ENCODE results near the gene GSTK1. TPM values are rescaled to one million over a fixed set of nuclear protein-coding genes. Genes with fewer than 3 reads are reported as not detected.

Gene GSTK1
- total and polyA plus RNA-seq, 9 of the 15 experiments (the other 6 are each of a cell fraction or from before 2014, with no cell fraction given): 155 to 441 (median 233) TPM

DNA sequence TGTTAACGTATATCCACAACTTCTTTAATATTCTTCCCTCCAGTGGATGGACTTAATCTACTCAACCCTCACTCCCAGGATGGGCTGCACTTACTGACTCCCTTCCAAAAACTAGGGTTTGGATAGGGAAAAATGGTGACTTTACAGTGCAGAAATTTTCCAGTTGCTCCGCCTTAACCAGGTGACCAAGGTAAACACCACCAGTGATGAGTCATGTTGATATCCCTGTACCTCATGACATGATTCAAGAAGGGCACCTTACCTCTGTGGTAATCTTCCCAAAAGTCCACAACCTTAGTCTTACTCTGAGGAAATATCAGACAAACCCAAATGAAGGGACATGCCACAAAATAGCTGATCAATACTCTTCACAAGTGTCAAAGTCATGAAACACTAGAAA lies 3.5 kb upstream of the GSTK1 start:
- in situ Hi-C loops (cut with MboI): no loop called here
- Histone ChIP-seq H3K4me3 (no peak overlapping the region), H3K27ac (ENCODE audit: extremely low read depth, low read depth, low read length) (no peak overlapping the region), H3K9ac (ENCODE audit: insufficient read depth in 1 of 2, low read depth in 2 of 2, low read length in 2 of 2) (no peak overlapping the region), H3K27me3 (ENCODE audit: control insufficient read depth in 2 of 2, insufficient read depth in 2 of 2, low read length in 2 of 2) (no peaks in the 10 kb centered on the region), H3K9me3 (replicated peaks; ENCODE audit: control insufficient read depth, insufficient read depth, low read depth, low read length) (no peaks in the 10 kb centered on the region), H4K20me1 (replicated peaks; ENCODE audit: control insufficient read depth, insufficient read depth, low read length) (no peaks in the 10 kb centered on the region), H3K4me1 (replicated peaks in 1 of 2; ENCODE audit: control insufficient read depth in 2 of 2, insufficient read depth in 2 of 2, low read length in 2 of 2) (peaks cover 23 to 57% of the 10 kb centered on the region in 2 experiments), H3K79me2 (ENCODE audit: control insufficient read depth, insufficient read depth, low read length) (peaks cover 21% of the 10 kb centered on the region), H3K9me1 (ENCODE audit: control insufficient read depth, insufficient read depth, low read length) (peaks cover 5% of the 10 kb centered on the region), H3K36me3 (ENCODE audit: control insufficient read depth, insufficient read depth, low read length) (peaks cover 4% of the 10 kb centered on the region; the same call in 2 of the 3 replicates), H3K4me2 (ENCODE audit: insufficient read depth, low read length) (0 out of 2 replicates have a peak overlapping the region, but pooled peaks have one; percentile 2), H2AFZ (ENCODE audit: low read depth, low read length) (peak overlapping the region; percentile 95)
- BruUV-seq (replicated peaks): no TSS peak
- peak in 2 of 4 experiments; percentile 31 to 39 for DNase-seq (ENCODE audit: extremely low read depth in 1 of 4, low spot score in 3 of 4)
- WGBS (ENCODE audit: insufficient coverage, low coverage, missing lambda C conversion rate): 78% methylated on average over 2 of the region's 2 CpGs
- ChIA-PET CTCF (ENCODE audit: low intra/inter-chr PET ratio) (no interaction called here), POLR2A (interaction anchor here (0.6 kb wide), 1 partner anchor 12 kb away, joined by 3 read pairs; no protein-coding TSS in a partner anchor)
- intact Hi-C loops (cut with micrococcal nuclease): no loop called here
- FAIRE-seq: no peak
- no peak for ATAC-seq
- TF ChIP-seq PURB (CRISPR knock-in tag; IDR thresholded peaks at IDR 0.05; ENCODE audit: low read depth): no peak
- TF ChIP-seq ZNF316 (IDR thresholded peaks at IDR 0.05): peak; percentile 24
- no peak for TF ChIP-seq HDAC6 (IDR thresholded peaks at IDR 0.05; ENCODE audit: low read depth, low read length)
- TF ChIP-seq, protein P1, sequence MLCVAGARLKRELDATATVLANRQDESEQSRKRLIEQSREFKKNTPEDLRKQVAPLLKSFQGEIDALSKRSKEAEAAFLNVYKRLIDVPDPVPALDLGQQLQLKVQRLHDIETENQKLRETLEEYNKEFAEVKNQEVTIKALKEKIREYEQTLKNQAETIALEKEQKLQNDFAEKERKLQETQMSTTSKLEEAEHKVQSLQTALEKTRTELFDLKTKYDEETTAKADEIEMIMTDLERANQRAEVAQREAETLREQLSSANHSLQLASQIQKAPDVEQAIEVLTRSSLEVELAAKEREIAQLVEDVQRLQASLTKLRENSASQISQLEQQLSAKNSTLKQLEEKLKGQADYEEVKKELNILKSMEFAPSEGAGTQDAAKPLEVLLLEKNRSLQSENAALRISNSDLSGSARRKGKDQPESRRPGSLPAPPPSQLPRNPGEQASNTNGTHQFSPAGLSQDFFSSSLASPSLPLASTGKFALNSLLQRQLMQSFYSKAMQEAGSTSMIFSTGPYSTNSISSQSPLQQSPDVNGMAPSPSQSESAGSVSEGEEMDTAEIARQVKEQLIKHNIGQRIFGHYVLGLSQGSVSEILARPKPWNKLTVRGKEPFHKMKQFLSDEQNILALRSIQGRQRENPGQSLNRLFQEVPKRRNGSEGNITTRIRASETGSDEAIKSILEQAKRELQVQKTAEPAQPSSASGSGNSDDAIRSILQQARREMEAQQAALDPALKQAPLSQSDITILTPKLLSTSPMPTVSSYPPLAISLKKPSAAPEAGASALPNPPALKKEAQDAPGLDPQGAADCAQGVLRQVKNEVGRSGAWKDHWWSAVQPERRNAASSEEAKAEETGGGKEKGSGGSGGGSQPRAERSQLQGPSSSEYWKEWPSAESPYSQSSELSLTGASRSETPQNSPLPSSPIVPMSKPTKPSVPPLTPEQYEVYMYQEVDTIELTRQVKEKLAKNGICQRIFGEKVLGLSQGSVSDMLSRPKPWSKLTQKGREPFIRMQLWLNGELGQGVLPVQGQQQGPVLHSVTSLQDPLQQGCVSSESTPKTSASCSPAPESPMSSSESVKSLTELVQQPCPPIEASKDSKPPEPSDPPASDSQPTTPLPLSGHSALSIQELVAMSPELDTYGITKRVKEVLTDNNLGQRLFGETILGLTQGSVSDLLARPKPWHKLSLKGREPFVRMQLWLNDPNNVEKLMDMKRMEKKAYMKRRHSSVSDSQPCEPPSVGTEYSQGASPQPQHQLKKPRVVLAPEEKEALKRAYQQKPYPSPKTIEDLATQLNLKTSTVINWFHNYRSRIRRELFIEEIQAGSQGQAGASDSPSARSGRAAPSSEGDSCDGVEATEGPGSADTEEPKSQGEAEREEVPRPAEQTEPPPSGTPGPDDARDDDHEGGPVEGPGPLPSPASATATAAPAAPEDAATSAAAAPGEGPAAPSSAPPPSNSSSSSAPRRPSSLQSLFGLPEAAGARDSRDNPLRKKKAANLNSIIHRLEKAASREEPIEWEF (CRISPR knock-in tag; IDR thresholded peaks at IDR 0.05): no peak
- TF ChIP-seq CTBP1 (IDR thresholded peaks at IDR 0.05; ENCODE audit: borderline replicate concordance): no peak
- no peak for TF ChIP-seq TAF15 (IDR thresholded peaks at IDR 0.05; ENCODE audit: low read depth, low read length)
- TF ChIP-seq FOXM1 (IDR thresholded peaks at IDR 0.05; ENCODE audit: low read depth): no peak
- TF ChIP-seq FOXM1 (CRISPR knock-in tag; IDR thresholded peaks at IDR 0.05; ENCODE audit: low read depth): no peak
- no peak for TF ChIP-seq WHSC1 (IDR thresholded peaks at IDR 0.05; ENCODE audit: low read length)
- 0 out of 2 replicates have a peak, but pooled peaks have one; percentile 12 for TF ChIP-seq SMARCA4 (IDR thresholded peaks at IDR 0.05)
- no peak for TF ChIP-seq MED1 (CRISPR knock-in tag; IDR thresholded peaks at IDR 0.05; ENCODE audit: borderline replicate concordance)
- TF ChIP-seq, protein P2, sequence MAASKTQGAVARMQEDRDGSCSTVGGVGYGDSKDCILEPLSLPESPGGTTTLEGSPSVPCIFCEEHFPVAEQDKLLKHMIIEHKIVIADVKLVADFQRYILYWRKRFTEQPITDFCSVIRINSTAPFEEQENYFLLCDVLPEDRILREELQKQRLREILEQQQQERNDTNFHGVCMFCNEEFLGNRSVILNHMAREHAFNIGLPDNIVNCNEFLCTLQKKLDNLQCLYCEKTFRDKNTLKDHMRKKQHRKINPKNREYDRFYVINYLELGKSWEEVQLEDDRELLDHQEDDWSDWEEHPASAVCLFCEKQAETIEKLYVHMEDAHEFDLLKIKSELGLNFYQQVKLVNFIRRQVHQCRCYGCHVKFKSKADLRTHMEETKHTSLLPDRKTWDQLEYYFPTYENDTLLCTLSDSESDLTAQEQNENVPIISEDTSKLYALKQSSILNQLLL (CRISPR knock-in tag; IDR thresholded peaks at IDR 0.05; ENCODE audit: borderline replicate concordance): no peak
- no peak for TF ChIP-seq BACH1 (tag; IDR thresholded peaks at IDR 0.05)
- TF ChIP-seq RFX7 (CRISPR knock-in tag; IDR thresholded peaks at IDR 0.05): no peak
- no peak for TF ChIP-seq ZNF696 (CRISPR knock-in tag; conservative IDR thresholded peaks at IDR 0.05)
- no peak for TF ChIP-seq ZNF583 (CRISPR knock-in tag; IDR thresholded peaks at IDR 0.05)
- TF ChIP-seq TEAD1 (CRISPR knock-in tag; IDR thresholded peaks at IDR 0.05): no peak
- no peak for TF ChIP-seq SREBF2 (CRISPR knock-in tag; IDR thresholded peaks at IDR 0.05)
- peak; percentile 67; the same call in 1 of the 2 replicates for TF ChIP-seq JUND (IDR thresholded peaks at IDR 0.05; ENCODE audit: borderline replicate concordance, low read depth, low read length)
- peak; percentile 72; the same call in 2 of the 3 replicates for TF ChIP-seq JUND (tag; IDR thresholded peaks at IDR 0.05; ENCODE audit: borderline replicate concordance, low read depth, low read length)

All from K562 (cell line).